ENCODE data around the gene GREB1L. TPM values are rescaled to one million over a fixed set of nuclear protein-coding genes. Genes with fewer than 3 reads are reported as not detected.

GREB1L gene
- total RNA-seq, 1 donor, result 25.0 TPM

DNA sequence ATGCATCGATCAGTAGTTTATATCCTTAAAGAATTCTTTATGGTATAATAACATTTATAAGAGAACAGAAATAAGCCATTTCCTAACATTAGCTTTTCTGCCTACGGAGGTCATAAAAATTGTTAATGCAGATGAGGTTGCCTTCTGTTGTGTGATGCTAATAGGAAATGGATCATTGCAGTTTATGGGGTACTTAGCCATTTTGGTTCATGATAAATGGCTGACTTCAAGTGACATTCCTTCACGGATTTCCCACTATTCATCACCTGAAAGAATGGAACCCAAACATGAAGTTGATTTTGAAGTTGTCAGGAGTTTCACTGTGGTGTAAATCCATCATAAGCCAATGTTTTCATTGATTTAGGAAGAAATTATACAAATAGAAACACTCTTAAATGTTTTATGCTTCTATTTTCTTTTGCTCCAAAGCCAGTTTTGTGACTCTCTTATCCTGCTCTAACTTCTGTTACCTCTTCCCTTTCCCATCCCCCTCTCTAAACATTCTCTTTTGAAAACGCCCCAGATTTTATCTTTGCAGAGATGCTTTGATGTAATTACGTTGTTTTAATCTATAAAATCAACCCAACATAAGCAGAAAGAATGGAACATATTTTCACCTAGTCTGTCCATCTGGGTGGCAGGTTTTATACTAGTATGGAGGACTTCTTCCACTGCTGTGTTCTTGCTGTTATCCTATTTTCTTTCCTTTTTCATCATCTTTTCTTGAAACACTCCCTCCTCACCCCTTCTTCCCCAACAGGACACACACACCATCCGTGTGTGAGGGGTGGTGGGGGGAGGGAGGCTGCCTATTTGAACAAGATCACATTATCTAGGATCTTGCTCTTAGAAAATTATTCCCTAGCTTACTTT is 58.2 kb downstream of the GREB1L start:
- TF ChIP-seq, protein P1, sequence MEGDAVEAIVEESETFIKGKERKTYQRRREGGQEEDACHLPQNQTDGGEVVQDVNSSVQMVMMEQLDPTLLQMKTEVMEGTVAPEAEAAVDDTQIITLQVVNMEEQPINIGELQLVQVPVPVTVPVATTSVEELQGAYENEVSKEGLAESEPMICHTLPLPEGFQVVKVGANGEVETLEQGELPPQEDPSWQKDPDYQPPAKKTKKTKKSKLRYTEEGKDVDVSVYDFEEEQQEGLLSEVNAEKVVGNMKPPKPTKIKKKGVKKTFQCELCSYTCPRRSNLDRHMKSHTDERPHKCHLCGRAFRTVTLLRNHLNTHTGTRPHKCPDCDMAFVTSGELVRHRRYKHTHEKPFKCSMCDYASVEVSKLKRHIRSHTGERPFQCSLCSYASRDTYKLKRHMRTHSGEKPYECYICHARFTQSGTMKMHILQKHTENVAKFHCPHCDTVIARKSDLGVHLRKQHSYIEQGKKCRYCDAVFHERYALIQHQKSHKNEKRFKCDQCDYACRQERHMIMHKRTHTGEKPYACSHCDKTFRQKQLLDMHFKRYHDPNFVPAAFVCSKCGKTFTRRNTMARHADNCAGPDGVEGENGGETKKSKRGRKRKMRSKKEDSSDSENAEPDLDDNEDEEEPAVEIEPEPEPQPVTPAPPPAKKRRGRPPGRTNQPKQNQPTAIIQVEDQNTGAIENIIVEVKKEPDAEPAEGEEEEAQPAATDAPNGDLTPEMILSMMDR (IDR thresholded peaks at IDR 0.05; ENCODE audit: insufficient read depth, low read depth, low read length), result no peak
- no peak overlapping the region for H3K4me3 ChIP-seq (ENCODE audit: low read depth, low read length)
- DNase-seq (ENCODE audit: low read depth), result no peak

DNA sequence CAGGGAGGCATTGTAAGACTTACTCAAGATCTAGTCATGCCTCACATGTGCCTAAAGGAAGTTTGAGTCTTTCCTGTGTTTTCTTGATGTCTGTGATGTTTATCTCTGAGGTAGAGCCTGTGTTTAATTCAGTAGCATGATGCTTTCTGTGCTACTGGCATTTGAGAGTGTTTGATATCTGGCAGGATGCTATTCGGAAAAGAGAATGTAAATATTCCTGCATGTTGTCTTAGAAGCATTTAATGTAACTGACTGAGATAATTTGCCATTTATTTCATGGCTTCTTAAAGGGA is 58.8 kb downstream of the GREB1L start:
- TF ChIP-seq, protein P1 (IDR thresholded peaks at IDR 0.05; ENCODE audit: insufficient read depth, low read depth, low read length), result no peak
- peak; percentile 59 for DNase-seq (ENCODE audit: low read depth)
- no peak overlapping the region for H3K4me3 ChIP-seq (ENCODE audit: low read depth, low read length)

DNA sequence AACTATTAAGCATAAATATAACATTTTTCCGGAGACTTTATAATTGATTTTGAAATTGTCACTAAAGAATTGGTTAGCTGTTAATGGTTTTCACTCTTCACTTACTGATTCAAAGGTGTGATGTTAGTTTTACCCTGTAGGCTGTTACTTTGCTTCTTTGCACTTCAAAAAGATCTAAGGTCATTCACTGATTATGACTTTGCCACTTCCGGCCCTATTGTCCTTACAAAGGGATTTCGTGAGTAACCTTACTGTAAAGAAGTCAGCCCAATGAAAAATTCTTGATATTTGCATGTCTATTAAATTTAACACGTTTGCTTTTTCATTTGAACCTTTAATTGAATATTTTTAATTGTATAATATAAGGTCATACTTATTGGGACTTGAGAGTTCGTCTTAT is 61.4 kb downstream of the GREB1L start:
- TF ChIP-seq, protein P1 (IDR thresholded peaks at IDR 0.05; ENCODE audit: insufficient read depth, low read depth, low read length), result no peak
- no peak for DNase-seq (ENCODE audit: low read depth)
- no peak overlapping the region for H3K4me3 ChIP-seq (ENCODE audit: low read depth, low read length)

DNA sequence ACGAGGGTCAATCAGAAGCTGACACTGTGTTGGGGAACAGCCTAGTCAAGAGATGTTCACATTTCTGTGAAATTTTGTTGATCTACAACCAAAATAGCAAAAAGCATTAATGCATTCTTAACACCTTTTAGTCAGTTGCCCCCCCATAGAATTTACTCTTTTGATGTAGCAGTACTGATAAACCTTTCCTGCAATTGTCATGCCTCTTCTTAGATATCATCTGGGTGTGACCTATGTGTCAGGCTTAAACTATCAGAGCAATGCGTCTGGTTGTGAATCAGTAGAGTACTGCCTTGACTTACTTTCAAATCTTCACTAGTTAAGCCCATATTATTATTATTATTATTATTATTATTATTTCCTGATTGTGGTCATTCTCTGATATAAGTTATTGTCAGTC is 61.9 kb downstream of the GREB1L start:
- no peak overlapping the region for H3K4me3 ChIP-seq (ENCODE audit: low read depth, low read length)
- DNase-seq (ENCODE audit: low read depth), result no peak
- TF ChIP-seq, protein P1 (IDR thresholded peaks at IDR 0.05; ENCODE audit: insufficient read depth, low read depth, low read length), result no peak

DNA sequence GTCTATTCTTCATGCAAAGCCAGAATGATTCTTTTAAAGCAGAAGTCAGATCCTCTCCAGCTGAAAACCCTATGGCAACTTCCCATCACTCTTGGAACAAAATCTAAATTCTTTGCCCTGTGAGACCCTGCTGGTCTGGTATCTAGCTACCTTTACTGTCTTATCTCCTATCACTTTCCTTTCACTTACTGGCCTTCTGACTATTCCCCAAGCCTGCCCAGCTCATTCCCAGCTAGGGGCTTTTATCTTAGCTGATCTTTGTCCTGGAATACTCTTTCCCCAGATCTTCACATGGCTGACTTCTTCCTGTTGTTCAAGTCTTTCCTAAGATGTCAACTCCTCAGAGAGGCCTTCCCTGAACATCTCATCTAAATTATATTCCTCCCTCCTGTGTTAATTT is 63.6 kb downstream of the GREB1L start:
- no peak overlapping the region for H3K4me3 ChIP-seq (ENCODE audit: low read depth, low read length)
- DNase-seq (ENCODE audit: low read depth), result no peak
- TF ChIP-seq, protein P1 (IDR thresholded peaks at IDR 0.05; ENCODE audit: insufficient read depth, low read depth, low read length), result no peak

DNA sequence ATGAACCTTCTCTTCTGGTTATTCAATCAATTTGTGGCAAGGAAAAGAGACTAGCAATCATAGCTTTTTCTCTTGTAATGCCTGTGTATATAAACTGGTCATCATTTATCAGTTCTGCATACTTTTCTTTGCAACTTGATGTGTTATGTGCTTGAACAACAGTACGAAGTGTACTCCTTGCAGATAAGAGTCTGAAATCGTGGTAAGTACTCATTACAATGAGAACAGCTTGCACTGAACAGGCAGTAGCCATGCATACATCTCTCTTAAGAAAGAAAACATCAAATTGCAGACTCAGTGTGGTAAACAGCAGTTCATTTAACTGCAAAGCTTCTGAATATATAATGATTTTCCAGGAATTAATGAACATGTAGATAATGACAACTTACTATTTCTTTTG is 64.3 kb downstream of the GREB1L start:
- H3K4me3 ChIP-seq (ENCODE audit: low read depth, low read length), result no peak overlapping the region
- no peak for DNase-seq (ENCODE audit: low read depth)
- TF ChIP-seq, protein P1 (IDR thresholded peaks at IDR 0.05; ENCODE audit: insufficient read depth, low read depth, low read length), result no peak

DNA sequence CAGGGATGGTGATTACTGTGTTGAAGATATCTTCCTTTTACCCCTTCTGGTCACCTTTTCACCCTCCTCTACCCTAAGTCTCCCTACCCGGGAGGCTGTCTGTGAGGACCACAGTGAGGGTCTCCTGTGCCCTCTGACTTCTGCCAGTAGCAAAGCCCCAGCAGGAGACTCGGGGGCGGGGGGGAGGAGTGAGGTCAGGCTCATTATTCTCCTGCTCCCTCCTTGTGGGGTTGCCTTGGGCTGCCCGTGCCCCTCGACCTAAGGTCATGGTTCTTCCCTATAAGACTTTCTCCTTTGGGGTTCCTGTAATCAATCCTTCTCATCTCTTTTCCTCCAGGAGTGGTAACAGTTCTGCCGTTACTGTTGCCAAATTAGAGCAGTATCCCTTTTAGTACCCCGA is 65.5 kb downstream of the GREB1L start:
- no peak overlapping the region for H3K4me3 ChIP-seq (ENCODE audit: low read depth, low read length)
- DNase-seq (ENCODE audit: low read depth), result no peak
- TF ChIP-seq, protein P1 (IDR thresholded peaks at IDR 0.05; ENCODE audit: insufficient read depth, low read depth, low read length), result no peak
